Measurements from ENCODE around the gene SREK1IP1.

SREK1IP1 gene

GRCh38 chr5:64678374-64678773 is 90.1 kb downstream of the SREK1IP1 start:
- DNase-seq, result no peak

- no peak for DNase-seq
These were observed 96.8 kb downstream of the SREK1IP1 start for GRCh38 chr5:64671678-64672077.

- DNase-seq, result no peak
These were observed 98.2 kb downstream of the SREK1IP1 start for GRCh38 chr5:64670277-64670676.

Measured in NCI-H446 treated with DMSO at 0.1 percent for 48 hours (cell line).